Anterior cingulate cortex (tissue), 58 donors: ENCODE measurements around the gene MYLK4.

Experiments
- DNase-seq, 58 donors: peaks; one replicate each; lab custom pipeline; 2025; lab: John Stamatoyannopoulos, UW

MYLK4 gene

DNA sequence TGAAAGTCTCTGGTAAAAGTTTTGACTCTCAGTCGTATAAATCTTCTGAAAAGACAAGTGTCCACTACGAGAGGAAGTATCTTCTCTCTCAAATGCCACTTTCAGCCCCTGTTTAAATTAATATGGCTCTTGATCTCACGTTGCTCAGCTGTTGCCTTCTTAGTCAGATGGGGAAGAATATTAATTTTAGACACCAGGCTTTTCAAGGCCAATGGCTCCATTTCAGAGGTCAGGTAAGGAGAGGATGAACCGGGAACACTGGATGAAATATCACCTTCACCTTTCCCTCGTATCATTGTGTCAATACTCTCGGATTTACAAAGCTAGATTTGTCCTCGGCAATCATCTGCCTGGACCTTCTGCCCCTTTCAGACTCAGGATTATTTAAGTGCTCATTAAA lies at the start of gene MYLK4:
Gene MYLK4, minus strand, starts transcription at position 91 of the 400 bp plus-strand sequence. CDS start 1,628 bp downstream, outside the sequence.
- no peak for DNase-seq

DNA sequence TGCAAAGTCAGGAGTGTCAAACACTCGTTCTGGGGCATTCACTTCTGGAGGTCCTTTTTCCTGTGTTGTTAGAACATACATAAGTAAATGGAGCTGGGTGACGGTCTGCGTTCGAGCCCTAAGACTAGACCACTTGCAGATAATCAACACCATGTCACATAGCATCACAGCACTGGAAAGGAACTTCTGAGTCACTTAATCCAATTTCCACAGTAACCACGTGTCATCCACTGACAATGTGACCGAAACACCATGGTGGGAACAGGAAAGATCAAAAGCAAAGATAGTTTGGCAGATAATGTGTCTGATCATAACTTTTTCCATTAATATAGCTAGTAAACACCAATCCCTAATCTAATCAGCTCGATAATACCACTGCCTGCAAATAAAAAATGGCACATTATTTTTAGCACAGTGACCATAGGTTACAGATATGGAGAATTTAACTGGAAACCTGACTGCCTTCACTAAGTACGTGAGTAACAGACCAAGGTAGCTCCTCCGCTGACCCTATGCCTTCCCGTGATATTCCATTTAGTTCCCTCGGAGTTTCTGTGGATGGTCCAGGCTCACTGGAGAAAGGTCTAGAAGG lies 49.3 kb upstream of the MYLK4 start:
- DNase-seq = no peak

DNA sequence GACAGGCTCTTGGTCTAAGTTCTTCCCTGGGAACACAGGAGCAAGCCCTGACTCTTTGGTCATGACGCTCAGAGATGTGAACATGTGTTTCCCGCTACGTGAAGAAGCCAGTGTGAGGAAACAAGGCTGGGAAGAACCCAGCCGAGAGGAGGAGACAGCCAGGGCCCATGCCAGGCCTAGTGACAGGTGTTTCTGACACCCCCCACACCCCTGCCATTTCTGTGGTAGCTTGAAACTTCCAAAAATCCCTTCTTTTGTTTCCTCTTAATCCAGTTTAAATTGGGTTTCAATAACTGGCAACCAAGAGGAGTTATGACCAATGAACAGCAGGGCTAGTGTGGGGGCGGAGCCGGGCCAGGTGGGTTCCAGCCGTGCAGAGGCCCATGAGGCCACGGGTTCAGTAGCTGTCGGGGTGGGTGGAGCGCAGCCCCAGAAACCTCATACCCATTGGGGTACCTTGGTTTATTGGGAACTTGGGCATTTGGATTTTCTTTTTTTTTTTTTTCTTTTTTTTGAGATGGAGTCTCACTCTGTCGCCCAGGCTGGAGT lies 47.9 kb upstream of the MYLK4 start:
- no peak for DNase-seq

DNA sequence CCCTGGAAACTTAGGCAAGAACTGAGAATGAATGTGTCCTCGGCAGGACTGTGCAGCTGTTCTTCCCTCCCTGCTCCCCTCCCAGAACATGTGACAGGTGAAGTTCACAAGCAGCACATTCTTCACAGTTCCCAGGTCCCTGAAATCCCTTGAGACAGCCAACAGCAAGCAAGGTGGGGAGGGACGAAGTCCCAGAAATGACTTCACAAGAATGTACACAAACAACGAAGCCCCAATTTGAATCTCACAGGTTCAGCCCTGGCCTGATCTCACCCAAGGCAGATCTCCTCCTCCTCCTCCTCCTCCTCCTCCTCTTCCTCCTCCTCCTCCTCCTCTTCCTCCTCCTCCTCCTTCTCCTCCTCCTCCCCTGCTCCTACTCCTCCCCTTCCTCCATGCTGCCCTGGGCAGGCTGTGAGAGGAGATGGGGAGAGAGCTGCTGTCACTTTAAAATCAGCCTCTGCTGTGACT lies 46.9 kb upstream of the MYLK4 start:
- DNase-seq = no peak

DNA sequence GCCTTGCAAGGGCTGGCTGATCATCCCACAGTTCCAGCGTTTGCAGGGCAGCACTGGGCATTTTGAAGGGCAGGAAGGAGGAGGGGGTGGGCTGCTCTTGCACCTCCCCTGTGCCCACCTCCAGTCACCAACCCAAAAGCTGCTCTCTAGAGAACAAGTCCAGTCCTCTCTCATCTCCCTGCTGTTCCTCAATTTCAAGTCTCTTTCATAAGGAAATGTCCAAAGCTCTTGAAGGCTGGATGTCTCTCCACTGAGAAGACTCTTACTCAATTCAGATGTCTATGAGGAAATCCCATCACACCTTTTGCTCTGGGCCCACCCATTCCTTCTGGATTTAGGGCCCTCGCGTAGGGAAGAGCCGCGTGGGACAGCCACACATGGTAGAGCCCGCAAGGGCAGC lies 46.1 kb upstream of the MYLK4 start:
- DNase-seq = no peak

DNA sequence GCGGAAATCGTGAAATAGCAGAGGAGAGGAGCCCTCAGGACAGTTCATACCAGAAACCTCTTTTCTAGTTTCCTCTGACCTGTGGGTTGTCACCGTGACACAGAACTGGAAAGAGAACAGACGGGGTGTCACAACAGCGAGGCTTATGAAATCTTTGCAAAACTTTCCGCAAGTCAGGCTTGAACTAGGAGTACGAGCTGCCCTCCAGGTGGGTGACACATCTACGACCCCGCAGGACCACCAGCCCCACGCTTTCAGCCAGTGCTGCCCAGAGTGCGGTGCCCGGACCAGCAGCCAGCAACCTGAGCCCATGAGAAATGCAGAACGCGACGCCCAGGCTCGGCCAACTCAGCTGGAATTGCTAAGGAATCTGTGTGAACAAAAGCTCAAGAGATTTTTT lies 45.2 kb upstream of the MYLK4 start:
- no peak for DNase-seq

DNA sequence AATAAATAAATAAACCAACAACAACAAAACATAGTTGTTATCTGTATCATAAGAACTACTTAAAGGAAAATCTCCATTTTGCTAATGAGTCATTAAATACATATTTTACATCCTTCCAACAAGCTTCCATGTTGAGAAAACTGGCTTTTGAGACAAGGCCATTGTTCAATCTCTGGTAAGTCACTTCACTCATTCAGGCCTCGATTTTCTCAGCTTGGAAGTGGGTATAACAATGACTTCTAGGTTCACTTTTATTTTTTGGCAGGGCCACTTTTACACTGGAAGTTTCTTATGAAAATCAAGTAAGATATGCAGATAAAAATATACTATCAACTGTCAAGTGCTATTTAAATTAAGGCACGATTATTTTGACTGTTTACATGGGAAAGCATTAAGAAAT lies 44.4 kb upstream of the MYLK4 start:
- no peak for DNase-seq

DNA sequence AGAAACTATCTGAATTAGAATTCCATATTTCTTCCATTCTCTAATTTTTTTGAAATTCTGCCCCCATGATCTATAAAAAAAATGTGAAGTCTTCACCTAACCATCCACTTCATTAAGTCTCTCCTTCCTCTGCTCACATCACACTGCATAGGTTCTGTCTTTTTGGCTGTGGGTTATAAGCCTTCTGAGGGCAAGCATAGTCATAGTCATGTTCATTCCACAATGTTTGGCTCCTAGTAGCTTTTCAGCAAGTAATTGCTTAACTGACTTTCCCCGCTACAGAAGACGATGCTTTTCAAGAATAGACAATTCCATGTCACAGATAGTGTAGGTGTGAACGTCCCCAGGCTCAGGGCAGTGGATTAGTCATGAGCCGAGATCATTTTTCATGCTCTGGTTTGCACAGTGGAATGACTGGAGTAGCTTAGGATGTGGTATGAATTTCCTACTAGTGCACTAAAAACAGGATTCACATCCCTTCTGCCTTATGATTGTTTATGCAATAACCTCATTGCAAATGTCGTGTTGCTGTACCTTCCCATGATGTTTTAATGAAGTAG lies 43.5 kb upstream of the MYLK4 start:
- no peak for DNase-seq

DNA sequence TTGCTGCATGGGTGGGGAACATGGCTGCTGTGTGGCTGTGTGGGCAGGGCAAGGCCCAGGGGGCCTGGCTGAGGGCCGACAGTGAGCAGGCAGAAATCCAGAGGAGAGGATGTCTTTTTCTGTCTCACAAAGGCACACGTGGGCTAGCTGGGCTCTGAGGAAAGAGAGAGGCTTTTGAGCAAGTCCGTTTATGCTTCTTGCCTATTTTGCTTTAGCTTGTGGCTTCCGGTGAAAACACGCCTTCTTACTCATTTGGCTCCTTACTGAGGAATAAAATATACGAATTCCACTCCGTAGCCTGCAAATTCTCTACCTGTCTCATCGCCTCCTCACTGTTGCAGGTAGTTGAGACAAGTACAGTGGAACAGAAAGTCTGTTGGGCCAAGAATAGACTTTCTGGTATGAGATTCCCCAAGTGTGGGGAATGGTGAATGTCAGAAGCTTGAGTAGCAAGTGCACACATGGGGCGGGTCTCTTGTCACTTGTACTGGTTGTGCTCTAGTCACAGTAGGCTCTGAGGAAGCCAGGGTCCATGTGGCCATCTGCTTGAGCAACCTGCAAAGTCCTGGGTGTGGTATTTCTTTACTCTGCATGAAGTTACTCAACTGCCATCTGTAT lies 42.9 kb upstream of the MYLK4 start:
- peak in 21 of 58 donors; percentile 12 to 63 (median 26) for DNase-seq

DNA sequence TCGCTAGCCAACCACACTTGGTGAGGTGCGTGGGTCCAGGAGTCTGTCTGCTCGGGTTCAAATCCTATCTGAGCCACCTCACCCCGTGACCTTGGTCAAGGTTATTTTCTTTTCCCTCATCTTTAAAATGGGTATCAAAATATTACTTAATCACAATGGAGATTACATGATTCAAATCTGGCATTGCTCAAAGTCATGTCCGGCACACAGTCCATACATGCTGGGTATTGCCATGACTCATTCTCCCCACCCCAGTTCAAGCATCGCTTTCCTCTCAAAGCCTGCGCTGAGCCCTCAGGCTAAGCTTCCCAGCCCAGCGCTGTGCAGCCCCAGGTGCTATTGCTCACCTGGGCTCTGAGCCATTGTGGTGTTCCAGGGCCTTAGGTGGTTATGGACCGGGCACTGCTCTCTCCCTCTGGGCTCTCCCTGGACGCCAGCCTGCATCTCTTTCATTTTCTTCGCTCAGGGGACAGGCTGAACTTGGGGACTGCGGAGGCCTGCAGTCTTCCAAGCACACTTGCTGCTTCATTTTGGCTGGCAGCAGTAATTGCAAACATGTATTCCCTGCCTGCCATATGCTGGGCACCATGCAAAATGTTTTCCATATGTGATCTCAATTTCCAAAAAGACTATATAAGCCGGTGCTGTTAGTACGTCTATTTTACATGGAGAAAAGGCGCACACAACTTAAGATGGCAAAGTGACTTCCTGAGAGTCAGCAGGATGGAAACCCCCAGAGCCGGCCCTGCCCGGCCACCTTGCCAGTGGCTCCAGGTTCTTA lies 41.8 kb upstream of the MYLK4 start:
- peak in 4 of 58 donors; percentile 16 to 29 (median 22) for DNase-seq

DNA sequence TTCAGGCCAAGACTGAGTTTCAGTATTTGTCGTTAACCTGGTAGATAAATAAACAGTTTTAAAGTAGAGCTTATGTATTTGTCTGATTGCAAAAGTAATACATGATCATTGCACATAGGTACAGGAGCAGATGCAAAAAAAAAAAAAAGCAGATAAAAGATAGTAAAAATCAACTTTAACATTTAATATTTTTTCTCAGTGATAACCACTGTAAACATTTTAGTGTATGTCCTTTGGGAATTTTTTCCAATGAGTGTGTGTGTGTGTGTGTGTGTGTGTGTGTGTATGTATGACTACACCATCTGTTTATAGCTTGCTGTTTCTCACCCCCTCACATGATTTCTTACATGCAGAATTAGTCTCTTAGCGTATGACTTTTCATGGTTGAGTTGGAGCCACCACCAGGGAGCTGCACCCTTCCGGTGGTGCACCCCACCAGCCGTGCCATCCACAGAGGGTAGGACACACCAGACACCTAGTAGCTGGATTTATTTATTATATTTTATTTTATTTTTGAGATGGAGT lies 40.8 kb upstream of the MYLK4 start:
- no peak for DNase-seq

DNA sequence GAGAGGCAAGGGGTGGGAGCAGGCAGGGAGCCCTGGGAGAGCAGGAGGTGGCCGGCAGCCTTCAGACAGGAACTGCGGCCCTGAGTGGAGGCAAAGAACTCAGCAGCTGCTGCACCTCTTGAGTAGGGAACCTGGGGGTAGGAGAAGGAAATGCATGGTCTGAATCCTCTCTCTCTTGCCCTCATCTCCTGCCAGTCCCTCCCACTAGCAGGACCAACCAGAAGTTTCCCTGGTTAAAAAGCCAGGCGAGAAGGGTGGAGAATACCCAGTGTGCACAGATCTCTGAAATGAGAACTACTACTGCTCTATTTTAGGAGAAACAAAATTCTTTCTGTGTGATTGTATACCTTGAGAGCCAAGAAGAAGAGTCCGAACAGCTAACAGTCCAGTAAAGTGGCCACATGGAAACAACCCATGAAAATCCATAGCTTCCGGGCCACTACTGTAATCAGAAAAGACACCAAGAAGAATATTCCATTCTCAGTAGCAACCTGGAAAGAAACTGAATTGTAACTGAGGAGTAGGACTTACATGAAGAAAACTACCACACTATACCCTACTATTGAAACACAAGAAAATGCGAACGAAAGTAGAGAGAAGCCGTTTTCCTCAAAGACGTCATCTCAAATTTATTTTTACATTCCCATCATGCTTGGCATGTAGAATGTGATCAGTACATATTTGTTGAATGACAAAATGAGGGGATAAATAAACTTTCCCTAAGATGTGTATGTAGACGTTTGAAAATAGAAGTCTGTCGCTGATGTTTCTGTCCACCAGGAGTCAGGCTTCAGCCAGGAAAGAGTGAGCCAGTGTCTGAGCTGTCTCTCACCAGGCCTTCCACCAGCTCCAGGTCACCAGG lies 40.1 kb upstream of the MYLK4 start:
- DNase-seq = peak in 34 of 58 donors; percentile 13 to 70 (median 37)

DNA sequence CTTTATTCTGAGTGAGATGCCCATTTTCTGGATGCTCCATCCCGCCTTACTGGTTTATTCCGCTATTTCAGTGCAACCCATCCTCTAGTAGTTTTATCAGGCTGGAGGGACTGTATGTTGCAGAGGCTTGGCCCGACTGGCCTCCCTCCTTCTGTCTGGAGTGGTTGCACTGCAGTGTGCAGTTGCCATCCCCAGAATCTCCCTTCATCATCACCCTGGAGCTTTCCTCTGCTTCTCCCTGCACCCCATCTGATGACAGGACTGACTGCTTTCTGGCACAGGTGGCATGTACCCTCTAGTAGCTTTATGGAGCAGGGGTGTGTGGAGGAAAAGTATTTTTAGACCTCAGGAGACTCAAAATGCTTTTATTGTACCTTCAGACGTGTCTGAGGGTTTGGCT lies 35.5 kb upstream of the MYLK4 start:
- no peak for DNase-seq

DNA sequence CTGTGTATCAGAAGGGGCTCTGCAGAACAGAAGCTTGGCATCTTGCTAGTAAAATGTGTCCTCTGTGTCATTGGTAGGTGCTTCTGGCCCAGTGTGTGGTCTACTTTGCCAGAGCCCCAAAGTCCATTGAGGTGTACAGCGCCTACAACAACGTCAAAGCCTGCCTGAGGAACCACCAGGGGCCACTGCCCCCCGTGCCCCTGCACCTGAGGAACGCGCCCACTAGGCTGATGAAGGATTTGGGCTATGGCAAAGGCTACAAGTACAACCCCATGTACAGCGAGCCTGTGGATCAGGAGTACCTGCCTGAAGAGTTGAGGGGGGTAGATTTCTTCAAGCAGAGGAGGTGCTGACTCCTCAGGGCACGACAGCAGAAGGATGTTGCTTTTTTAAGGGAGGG lies 34.2 kb upstream of the MYLK4 start:
- no peak for DNase-seq

DNA sequence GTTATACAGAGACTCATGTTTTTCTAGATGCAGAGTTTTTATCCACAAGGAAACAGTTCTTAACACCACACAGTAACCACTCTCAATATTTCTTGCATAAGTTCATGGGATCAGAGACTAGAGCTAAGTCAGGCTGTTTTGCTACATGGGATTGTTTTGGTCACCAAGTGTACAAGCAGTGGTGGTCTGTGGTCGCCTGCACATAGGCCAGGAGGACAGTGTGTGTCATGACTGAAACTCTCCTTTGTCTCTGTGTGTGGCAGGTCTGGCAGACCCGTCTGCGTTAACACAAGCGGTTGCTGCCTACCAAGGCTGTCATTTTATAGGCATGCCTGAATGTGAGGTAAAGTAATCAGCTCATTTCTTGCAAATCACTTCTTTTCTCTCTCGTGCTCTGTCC lies 33.3 kb upstream of the MYLK4 start:
- no peak for DNase-seq

DNA sequence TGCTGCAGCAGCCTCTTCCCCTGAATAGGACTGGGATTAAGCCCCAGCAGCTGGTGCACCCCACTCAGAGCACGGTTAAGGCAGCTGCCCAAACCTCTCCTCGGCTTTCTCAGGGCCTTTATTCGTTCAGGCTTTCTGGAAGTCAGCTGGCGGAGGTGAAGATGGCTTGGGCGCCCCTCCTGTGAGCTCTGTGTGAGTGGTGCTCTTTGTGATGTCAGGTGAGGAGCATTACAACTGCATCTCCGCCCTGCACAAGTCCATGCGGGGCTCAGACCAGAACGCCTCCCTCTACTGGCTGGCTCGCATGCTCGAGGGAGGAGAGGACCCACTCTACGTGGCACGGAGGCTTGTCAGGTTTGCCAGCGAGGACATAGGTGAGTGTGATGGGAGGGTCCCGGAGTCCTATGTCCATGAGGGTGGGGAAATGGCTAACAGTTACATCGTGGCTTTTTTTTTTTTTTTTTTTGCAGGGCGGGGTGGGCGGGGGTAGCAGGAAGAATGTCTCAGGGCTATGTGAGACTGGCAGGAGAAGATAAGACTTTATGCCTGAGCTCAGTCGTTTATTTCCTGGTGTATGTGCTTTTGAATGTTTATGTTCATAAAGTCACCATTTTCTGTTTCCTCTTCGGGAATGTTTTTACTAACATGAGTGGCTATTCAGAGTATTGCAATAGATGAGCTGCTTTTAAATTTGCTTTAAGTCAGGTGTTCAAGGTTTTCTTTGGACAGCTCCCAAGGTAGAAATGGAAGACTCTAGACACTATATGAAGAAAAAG lies 32.7 kb upstream of the MYLK4 start:
- DNase-seq = no peak

DNA sequence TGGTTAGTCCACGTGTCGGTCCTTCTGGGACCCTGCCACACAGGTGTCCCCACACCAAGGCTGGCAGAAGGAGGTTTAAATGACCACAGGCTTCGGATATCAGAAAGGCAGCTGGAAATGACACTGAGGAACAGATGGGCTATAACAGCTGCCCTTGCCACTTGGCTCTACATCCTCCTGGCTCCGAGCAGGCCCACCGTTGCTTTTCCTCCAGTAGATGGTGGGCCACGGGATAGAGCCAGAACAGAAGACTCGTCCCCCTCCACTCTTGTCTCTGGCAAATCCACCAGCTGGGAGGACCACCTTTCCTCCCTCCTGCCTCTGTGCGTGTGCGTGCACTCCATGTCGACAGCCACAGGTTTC lies 32.1 kb upstream of the MYLK4 start:
- DNase-seq = no peak

DNA sequence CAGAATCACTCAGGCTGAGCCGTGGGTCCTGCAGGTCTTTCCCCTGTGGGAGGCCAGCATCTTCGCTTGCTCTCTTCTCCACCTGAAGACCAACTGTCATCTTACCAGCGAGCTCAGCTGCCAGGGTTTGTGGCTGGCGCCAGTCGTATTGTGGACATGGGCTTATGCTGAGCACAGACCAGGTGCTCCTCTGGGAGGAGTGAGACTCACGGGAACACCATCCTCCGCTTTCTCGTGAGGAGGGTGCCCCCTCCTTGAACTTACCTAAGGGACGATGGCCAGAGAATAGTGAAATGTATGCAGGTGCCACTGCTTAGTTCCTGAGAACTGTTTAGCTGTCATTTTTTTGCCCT lies 31.6 kb upstream of the MYLK4 start:
- no peak for DNase-seq

DNA sequence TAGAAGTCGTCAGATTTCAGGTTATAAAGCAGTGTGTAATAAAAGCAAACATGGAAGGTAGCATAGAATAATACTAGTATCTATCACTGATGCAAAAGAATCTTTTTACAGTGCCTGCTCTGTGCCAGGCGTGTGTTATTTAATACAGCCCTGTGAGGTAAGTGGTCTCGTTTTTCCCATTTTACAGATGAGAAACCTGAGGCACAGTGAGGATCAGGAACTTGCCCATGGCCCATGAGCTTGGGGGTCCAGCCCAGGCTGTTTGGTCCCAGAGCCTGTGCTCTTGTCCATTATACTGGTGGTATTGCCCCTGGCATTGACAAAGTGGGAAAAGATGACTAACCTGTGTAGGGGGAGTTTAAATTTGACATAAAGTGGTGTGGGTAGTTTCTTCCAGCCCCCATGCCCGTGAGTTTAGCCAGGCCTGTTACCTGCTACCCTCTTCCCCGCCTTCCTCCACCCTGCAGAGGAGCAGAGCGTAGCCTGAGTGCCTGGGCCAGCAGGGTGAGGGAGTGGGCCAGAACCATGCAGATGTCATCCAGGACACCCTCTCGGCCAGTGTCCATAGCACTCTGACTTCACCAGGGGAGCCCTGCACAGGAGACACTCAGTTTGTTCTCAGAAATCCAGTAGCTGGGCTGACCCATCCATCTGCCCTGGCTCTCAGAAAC lies 31.1 kb upstream of the MYLK4 start:
- no peak for DNase-seq
